PC-3 (cell line): Measurements from ENCODE around the gene TMEM132D. TPM values are rescaled to one million over a fixed set of nuclear protein-coding genes. Genes with fewer than 3 reads are reported as not detected.

Experiments used
- ATAC-seq: fragments of 200-7000 bp; cut with Tn5 transposase; 2 replicates; pipeline ENCODE4 v1.9.1; 2020; ENCODE audit warnings: mild to moderate bottlenecking, moderate library complexity
- BruUV-seq: library from RNA; stranded (reverse); fragments of 400-500 nt; replicated peaks from 2 replicates; lab custom pipeline; 2021; lab: Mats Ljungman, UMichigan
- CTCF ChIA-PET: fragments of 300-600 bp; sonication (Branson Sonifier 250); formaldehyde crosslinking; loops from one replicate; lab custom pipeline; 2022; ENCODE audit warnings: antibody characterized with exemption; lab: Charles Lee
- POLR2A ChIA-PET: fragments of 300-600 bp; sonication (Branson Sonifier 250); formaldehyde crosslinking; loops from one replicate; lab custom pipeline; 2022; ENCODE audit warnings: antibody characterized with exemption; ENCODE audit not compliant: unreplicated experiment; lab: Charles Lee
- DNase-seq: peaks from one replicate; pipeline ENCODE4 v3.0.0-alpha.2; 2015
- H2AFZ ChIP-seq: fragments of 300-600 bp; sonication (generic); 2 replicates; pipeline ENCODE4 v1.6.0; 2016; ENCODE audit warnings: antibody characterized with exemption, low read length
- H3F3A ChIP-seq: fragments of 300-600 bp; sonication (generic); one replicate; pipeline ENCODE4 v1.6.0; 2017; ENCODE audit warnings: antibody characterized with exemption, low read length, control low read depth, mild to moderate bottlenecking; ENCODE audit not compliant: unreplicated experiment
- H3K27ac ChIP-seq: fragments of 300-600 bp; sonication (generic); 2 replicates; pipeline ENCODE4 v1.5.1; 2016; ENCODE audit warnings: mild to moderate bottlenecking, low read length
- H3K27me3 ChIP-seq: fragments of 300-600 bp; sonication (generic); 2 replicates; pipeline ENCODE4 v1.6.1; 2016; ENCODE audit warnings: low read length, mixed read lengths
- H3K36me3 ChIP-seq: fragments of 300-600 bp; sonication (generic); 2 replicates; pipeline ENCODE4 v1.6.1; 2016; ENCODE audit warnings: low read depth, mixed run types, low read length, mixed read lengths
- H3K4me1 ChIP-seq: fragments of 300-600 bp; sonication (generic); 2 replicates; pipeline ENCODE4 v1.5.1; 2016; ENCODE audit warnings: low read length; ENCODE audit not compliant: insufficient read depth
- H3K4me2 ChIP-seq: fragments of 300-600 bp; sonication (generic); 2 replicates; pipeline ENCODE4 v1.6.0; 2016; ENCODE audit warnings: low read length
- H3K4me3 ChIP-seq: fragments of 300-600 bp; sonication (generic); 2 replicates; pipeline ENCODE4 v1.5.1; 2016; ENCODE audit warnings: mild to moderate bottlenecking, low read length, mixed read lengths
- H3K79me2 ChIP-seq: fragments of 300-600 bp; sonication (generic); 2 replicates; pipeline ENCODE4 v1.6.1; 2017; ENCODE audit warnings: low read length, mixed read lengths
- H3K9ac ChIP-seq: fragments of 300-600 bp; sonication (generic); 2 replicates; pipeline ENCODE4 v1.6.0; 2016; ENCODE audit warnings: mild to moderate bottlenecking, low read length
- H3K9me2 ChIP-seq: fragments of 300-600 bp; sonication (generic); replicated peaks from 2 replicates; pipeline ENCODE4 v1.6.1; 2016; ENCODE audit warnings: mixed run types, low read length, mixed read lengths
- H3K9me3 ChIP-seq: fragments of 300-600 bp; sonication (generic); 2 replicates; pipeline ENCODE4 v1.6.1; 2016; ENCODE audit warnings: low read length, mixed read lengths
- H4K20me1 ChIP-seq: fragments of 300-600 bp; sonication (generic); 2 replicates; pipeline ENCODE4 v1.6.1; 2016; ENCODE audit warnings: low read length, mixed read lengths
- EZH2 ChIP-seq: fragments of 300-600 bp; sonication (generic); IDR thresholded peaks from one replicate; pipeline ENCODE4 v1.6.1; 2017; ENCODE audit warnings: antibody characterized with exemption, mild to moderate bottlenecking, low read length; ENCODE audit not compliant: unreplicated experiment
- EZH2phosphoT487 ChIP-seq: fragments of 300-600 bp; sonication (generic); IDR thresholded peaks from 2 replicates; pipeline ENCODE4 v1.6.1; 2018; ENCODE audit warnings: mild to moderate bottlenecking, antibody characterized with exemption, low read length, borderline replicate concordance
- intact Hi-C: fragments of 100-400 bp; cut with micrococcal nuclease; formaldehyde crosslinking; loops from 2 replicates; pipeline ENCODE4 v1.9.0; 2023
- total RNA-seq: library from RNA; depleted of rRNA; stranded (reverse); fragments of >200 nt; gene quantifications from 2 replicates; pipeline ENCODE4 v1.2.3, GENCODE V29; 2014
- TF ChIP-seq, protein P1 (sequence below): fragments of 300-600 bp; sonication (generic); conservative IDR thresholded peaks from 2 replicates; pipeline ENCODE4 v1.5.1; 2017; ENCODE audit warnings: antibody characterized with exemption, low read depth, mild to moderate bottlenecking, low read length

Gene TMEM132D
- total RNA-seq, 1 experiment from 2014 or later: not detected

GRCh38 chr12:129136694-129137325 is 767.0 kb downstream of the TMEM132D start:
- Histone ChIP-seq H3K27ac (no peak overlapping the region), H3K9ac (no peak overlapping the region), H3K4me2 (no peak overlapping the region), H3K27me3 (no peaks in the 10 kb centered on the region), H2AFZ (no peak overlapping the region), H3K4me1 (no peaks in the 10 kb centered on the region), H3K36me3 (no peaks in the 10 kb centered on the region), H3K79me2 (no peaks in the 10 kb centered on the region), H3K9me2 (no peaks in the 10 kb centered on the region), H3F3A (no peaks in the 10 kb centered on the region), H3K9me3 (peaks cover 4% of the 10 kb centered on the region; the same call in 1 of the 2 replicates), H4K20me1 (no peaks in the 10 kb centered on the region), H3K4me3 (no peak overlapping the region)
- BruUV-seq: no TSS peak
- CTCF ChIA-PET: no interaction called here
- no peak for TF ChIP-seq EZH2phosphoT487
- no peak for TF ChIP-seq EZH2
- no peak for ATAC-seq
- POLR2A ChIA-PET: no interaction called here
- DNase-seq: no peak
- intact Hi-C loops: no loop called here

DNA sequence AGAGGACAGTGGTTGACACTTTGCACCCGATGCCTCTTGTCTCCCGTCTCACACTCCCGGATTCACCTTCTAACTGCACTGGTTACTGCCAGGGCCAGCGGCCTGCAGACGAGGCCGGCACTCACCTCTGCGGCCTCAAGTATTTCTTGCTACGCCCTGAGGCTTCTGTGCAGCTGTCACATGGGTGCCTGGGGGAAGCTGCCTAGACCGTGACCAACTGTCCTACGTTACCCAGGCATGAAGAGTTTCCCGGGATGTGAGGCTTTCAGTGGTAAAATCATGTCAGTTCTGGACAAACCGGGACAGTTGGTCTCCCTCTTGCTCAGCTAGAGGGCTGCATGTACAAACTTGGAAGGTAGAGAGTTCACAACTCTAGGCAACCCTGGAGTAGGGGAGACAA is 776.1 kb downstream of the TMEM132D start:
- Histone ChIP-seq H3K27me3 (no peaks in the 10 kb centered on the region), H3K4me1 (no peaks in the 10 kb centered on the region), H3K9ac (no peak overlapping the region), H3K9me2 (no peaks in the 10 kb centered on the region), H3K4me2 (no peak overlapping the region), H3K27ac (no peak overlapping the region), H4K20me1 (no peaks in the 10 kb centered on the region), H3K36me3 (no peaks in the 10 kb centered on the region), H3K9me3 (0 out of 2 replicates have a peak, but pooled peaks cover 6% of the 10 kb centered on the region), H3K4me3 (no peak overlapping the region), H3F3A (no peaks in the 10 kb centered on the region), H2AFZ (no peak overlapping the region), H3K79me2 (no peaks in the 10 kb centered on the region)
- BruUV-seq: no TSS peak
- no peak for DNase-seq
- ChIA-PET CTCF (no interaction called here), POLR2A (no interaction called here)
- ATAC-seq: no peak
- TF ChIP-seq, protein P1, sequence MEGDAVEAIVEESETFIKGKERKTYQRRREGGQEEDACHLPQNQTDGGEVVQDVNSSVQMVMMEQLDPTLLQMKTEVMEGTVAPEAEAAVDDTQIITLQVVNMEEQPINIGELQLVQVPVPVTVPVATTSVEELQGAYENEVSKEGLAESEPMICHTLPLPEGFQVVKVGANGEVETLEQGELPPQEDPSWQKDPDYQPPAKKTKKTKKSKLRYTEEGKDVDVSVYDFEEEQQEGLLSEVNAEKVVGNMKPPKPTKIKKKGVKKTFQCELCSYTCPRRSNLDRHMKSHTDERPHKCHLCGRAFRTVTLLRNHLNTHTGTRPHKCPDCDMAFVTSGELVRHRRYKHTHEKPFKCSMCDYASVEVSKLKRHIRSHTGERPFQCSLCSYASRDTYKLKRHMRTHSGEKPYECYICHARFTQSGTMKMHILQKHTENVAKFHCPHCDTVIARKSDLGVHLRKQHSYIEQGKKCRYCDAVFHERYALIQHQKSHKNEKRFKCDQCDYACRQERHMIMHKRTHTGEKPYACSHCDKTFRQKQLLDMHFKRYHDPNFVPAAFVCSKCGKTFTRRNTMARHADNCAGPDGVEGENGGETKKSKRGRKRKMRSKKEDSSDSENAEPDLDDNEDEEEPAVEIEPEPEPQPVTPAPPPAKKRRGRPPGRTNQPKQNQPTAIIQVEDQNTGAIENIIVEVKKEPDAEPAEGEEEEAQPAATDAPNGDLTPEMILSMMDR: no peak
- TF ChIP-seq EZH2: no peak
- TF ChIP-seq EZH2phosphoT487: no peak
- intact Hi-C loops: no loop called here

- H3K79me2 ChIP-seq: no peaks in the 10 kb centered on the region
- intact Hi-C loops: no loop called here
- no peak overlapping the region for H2AFZ ChIP-seq
- H3K9ac ChIP-seq: no peak overlapping the region
- H3K27ac ChIP-seq: no peak overlapping the region
- no peaks in the 10 kb centered on the region for H3K27me3 ChIP-seq
- H3K4me1 ChIP-seq: no peaks in the 10 kb centered on the region
- no peaks in the 10 kb centered on the region for H3K36me3 ChIP-seq
- DNase-seq (no peak), ATAC-seq (no peak)
- no peak overlapping the region for H3K4me3 ChIP-seq
- TF ChIP-seq, protein P1: no peak
- TF ChIP-seq EZH2phosphoT487: no peak
- TF ChIP-seq EZH2: no peak
- no peaks in the 10 kb centered on the region for H3F3A ChIP-seq
- ChIA-PET CTCF (no interaction called here), POLR2A (no interaction called here)
- no peak overlapping the region for H3K4me2 ChIP-seq
- no TSS peak for BruUV-seq
- H4K20me1 ChIP-seq: no peaks in the 10 kb centered on the region
- 0 out of 2 replicates have a peak, but pooled peaks cover 6% of the 10 kb centered on the region for H3K9me3 ChIP-seq
- no peaks in the 10 kb centered on the region for H3K9me2 ChIP-seq
Measured at GRCh38 chr12:129127211-129127610, 776.6 kb downstream of the TMEM132D start.
